ENCODE results near the gene CCDC167.

CCDC167 gene

GRCh38 chr6:37487591-37488380 is 11.9 kb downstream of the CCDC167 start:
- no peak for DNase-seq

GRCh38 chr6:37486121-37486839 is 13.4 kb downstream of the CCDC167 start:
- DNase-seq, result no peak

GRCh38 chr6:37485291-37485702 is 14.4 kb downstream of the CCDC167 start:
- no peak for DNase-seq

GRCh38 chr6:37484786-37485170 is 14.9 kb downstream of the CCDC167 start:
- DNase-seq, result no peak

GRCh38 chr6:37483917-37484785 is 15.5 kb downstream of the CCDC167 start:
- DNase-seq, result no peak

GRCh38 chr6:37483252-37483901 is 16.3 kb downstream of the CCDC167 start:
- DNase-seq, result no peak

- no peak for DNase-seq
Observed at GRCh38 chr6:37482606-37483251, 17.0 kb downstream of the CCDC167 start.

GRCh38 chr6:37481711-37482605 is 17.7 kb downstream of the CCDC167 start:
- DNase-seq, result no peak

GRCh38 chr6:37480951-37481534 is 18.6 kb downstream of the CCDC167 start:
- no peak for DNase-seq

- DNase-seq, result no peak
Observed at GRCh38 chr6:37480118-37480736, 19.5 kb downstream of the CCDC167 start.

- DNase-seq, result no peak
Observed at GRCh38 chr6:37479266-37479854, 20.3 kb downstream of the CCDC167 start.

- no peak for DNase-seq
Observed at GRCh38 chr6:37478827-37479226, 20.9 kb downstream of the CCDC167 start.

- DNase-seq, result no peak
Observed at GRCh38 chr6:37477656-37478435, 21.8 kb downstream of the CCDC167 start.

- no peak for DNase-seq
Observed at GRCh38 chr6:37477191-37477590, 22.5 kb downstream of the CCDC167 start.

- DNase-seq, result no peak
Observed at GRCh38 chr6:37474316-37474715, 25.4 kb downstream of the CCDC167 start.

- DNase-seq, result no peak
Observed at GRCh38 chr6:37473364-37474095, 26.2 kb downstream of the CCDC167 start.

- no peak for DNase-seq
Observed at GRCh38 chr6:37467718-37468117, 32.0 kb downstream of the CCDC167 start.

- no peak for DNase-seq
Observed at GRCh38 chr6:37463110-37463509, 36.6 kb downstream of the CCDC167 start.

Measured in KG1 (cell line).